SU-DHL-6 (cell line): ENCODE measurements around the gene TTBK1.

Experiments
- EZH2phosphoT487 ChIP-seq: fragments of 200-600 bp; sonication (generic), shearing (Covaris generic); conservative IDR thresholded peaks from 2 replicates; pipeline ENCODE4 v1.6.1; 2018; ENCODE audit warnings: mild to moderate bottlenecking, antibody characterized with exemption, low read length, moderate library complexity, mixed read lengths
- TF ChIP-seq, protein P1 (sequence below): fragments of 200-600 bp; sonication (generic); IDR thresholded peaks from one replicate; pipeline ENCODE4 v1.5.1; 2017; ENCODE audit warnings: antibody characterized with exemption, mild to moderate bottlenecking, low read length, moderate library complexity; ENCODE audit not compliant: insufficient read depth, poor library complexity, severe bottlenecking

DNA sequence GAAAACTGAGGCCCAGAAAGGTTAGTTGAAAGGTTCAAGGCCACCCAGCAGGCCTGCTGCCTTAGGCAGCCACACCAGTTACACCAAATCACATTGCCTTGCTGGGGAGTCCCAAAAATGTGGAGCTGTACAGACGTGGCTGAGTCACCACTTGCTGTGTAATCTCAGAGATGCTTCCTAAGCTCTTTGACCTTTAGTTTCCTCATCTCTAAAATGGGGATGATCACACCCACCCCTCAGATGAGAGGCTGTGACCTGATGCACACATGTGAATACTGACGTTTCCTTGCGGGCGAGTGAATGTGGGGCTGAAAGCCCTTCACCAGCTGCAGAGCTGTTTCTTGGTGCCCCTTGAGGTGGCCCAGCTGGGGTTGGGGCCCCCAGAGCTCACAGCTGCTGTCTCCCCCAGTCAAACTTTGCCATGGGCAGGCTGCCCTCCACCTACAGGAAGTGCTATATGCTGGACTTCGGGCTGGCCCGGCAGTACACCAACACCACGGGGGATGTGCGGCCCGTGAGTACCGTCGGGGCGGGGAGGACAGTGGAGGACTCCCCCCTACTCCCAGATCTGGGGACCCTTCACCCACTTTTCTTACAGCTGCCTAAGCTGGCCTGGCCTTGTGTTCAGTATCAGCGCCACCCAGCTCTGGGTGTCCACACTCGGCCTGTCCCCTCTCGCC, 11.0 kb downstream of the TTBK1 start:
- TF ChIP-seq, protein P1, sequence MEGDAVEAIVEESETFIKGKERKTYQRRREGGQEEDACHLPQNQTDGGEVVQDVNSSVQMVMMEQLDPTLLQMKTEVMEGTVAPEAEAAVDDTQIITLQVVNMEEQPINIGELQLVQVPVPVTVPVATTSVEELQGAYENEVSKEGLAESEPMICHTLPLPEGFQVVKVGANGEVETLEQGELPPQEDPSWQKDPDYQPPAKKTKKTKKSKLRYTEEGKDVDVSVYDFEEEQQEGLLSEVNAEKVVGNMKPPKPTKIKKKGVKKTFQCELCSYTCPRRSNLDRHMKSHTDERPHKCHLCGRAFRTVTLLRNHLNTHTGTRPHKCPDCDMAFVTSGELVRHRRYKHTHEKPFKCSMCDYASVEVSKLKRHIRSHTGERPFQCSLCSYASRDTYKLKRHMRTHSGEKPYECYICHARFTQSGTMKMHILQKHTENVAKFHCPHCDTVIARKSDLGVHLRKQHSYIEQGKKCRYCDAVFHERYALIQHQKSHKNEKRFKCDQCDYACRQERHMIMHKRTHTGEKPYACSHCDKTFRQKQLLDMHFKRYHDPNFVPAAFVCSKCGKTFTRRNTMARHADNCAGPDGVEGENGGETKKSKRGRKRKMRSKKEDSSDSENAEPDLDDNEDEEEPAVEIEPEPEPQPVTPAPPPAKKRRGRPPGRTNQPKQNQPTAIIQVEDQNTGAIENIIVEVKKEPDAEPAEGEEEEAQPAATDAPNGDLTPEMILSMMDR: no peak
- TF ChIP-seq EZH2phosphoT487: no peak
